GM18526 (cell line): ENCODE measurements around the gene CNTN1.

Source experiments
- POLR2A ChIP-seq: IDR thresholded peaks from 3 replicates; pipeline ENCODE4 v1.6.1; 2011; ENCODE audit not compliant: insufficient read length; ENCODE audit errors: extremely low read depth

The CNTN1 gene

GRCh38 chr12:41055875-41056577 is 363.8 kb downstream of the CNTN1 start:
- TF ChIP-seq POLR2A: no peak

- TF ChIP-seq POLR2A: no peak
These were observed 366.0 kb downstream of the CNTN1 start for GRCh38 chr12:41058266-41058665.

GRCh38 chr12:41061192-41061591 is 369.0 kb downstream of the CNTN1 start:
- TF ChIP-seq POLR2A: no peak

GRCh38 chr12:41064411-41064810 is 372.2 kb downstream of the CNTN1 start:
- no peak for TF ChIP-seq POLR2A

GRCh38 chr12:41067941-41068645 is 375.9 kb downstream of the CNTN1 start:
- TF ChIP-seq POLR2A: no peak

- TF ChIP-seq POLR2A: no peak
These were observed 381.6 kb downstream of the CNTN1 start for GRCh38 chr12:41073633-41074472.

- no peak for TF ChIP-seq POLR2A
These were observed 382.2 kb downstream of the CNTN1 start for GRCh38 chr12:41074473-41074769.

GRCh38 chr12:41076114-41076513 is 383.9 kb downstream of the CNTN1 start:
- no peak for TF ChIP-seq POLR2A

GRCh38 chr12:41089438-41089837 is 397.2 kb downstream of the CNTN1 start:
- TF ChIP-seq POLR2A: no peak

GRCh38 chr12:41092115-41092514 is 399.9 kb downstream of the CNTN1 start:
- TF ChIP-seq POLR2A: no peak

- no peak for TF ChIP-seq POLR2A
These were observed 404.6 kb downstream of the CNTN1 start for GRCh38 chr12:41096797-41097196.

GRCh38 chr12:41100572-41100971 is 408.3 kb downstream of the CNTN1 start:
- no peak for TF ChIP-seq POLR2A

GRCh38 chr12:41101806-41102205 is 409.6 kb downstream of the CNTN1 start:
- TF ChIP-seq POLR2A: no peak

GRCh38 chr12:41103614-41104013 is 411.4 kb downstream of the CNTN1 start:
- TF ChIP-seq POLR2A: no peak

GRCh38 chr12:41106315-41106714 is 414.1 kb downstream of the CNTN1 start:
- TF ChIP-seq POLR2A: no peak

GRCh38 chr12:41108032-41108431 is 415.8 kb downstream of the CNTN1 start:
- TF ChIP-seq POLR2A: no peak
